H4 (cell line): ENCODE data around the gene TM9SF4. TPM values are rescaled to one million over a fixed set of nuclear protein-coding genes. Genes with fewer than 3 reads are reported as not detected.

Experiments
- DNase-seq: peaks from one replicate; pipeline ENCODE4 v3.0.0-alpha.2; 2015; ENCODE audit warnings: low spot score
- total RNA-seq: library from RNA; depleted of rRNA; stranded (reverse); fragments of >200 nt; shearing (Covaris generic); gene quantifications from 2 replicates; pipeline ENCODE4 v1.2.3, GENCODE V29; 2014; rRNA removed

Gene TM9SF4, protein sequence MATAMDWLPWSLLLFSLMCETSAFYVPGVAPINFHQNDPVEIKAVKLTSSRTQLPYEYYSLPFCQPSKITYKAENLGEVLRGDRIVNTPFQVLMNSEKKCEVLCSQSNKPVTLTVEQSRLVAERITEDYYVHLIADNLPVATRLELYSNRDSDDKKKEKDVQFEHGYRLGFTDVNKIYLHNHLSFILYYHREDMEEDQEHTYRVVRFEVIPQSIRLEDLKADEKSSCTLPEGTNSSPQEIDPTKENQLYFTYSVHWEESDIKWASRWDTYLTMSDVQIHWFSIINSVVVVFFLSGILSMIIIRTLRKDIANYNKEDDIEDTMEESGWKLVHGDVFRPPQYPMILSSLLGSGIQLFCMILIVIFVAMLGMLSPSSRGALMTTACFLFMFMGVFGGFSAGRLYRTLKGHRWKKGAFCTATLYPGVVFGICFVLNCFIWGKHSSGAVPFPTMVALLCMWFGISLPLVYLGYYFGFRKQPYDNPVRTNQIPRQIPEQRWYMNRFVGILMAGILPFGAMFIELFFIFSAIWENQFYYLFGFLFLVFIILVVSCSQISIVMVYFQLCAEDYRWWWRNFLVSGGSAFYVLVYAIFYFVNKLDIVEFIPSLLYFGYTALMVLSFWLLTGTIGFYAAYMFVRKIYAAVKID
- 30.5 and 39.7 TPM in 2 replicates for total RNA-seq

DNA sequence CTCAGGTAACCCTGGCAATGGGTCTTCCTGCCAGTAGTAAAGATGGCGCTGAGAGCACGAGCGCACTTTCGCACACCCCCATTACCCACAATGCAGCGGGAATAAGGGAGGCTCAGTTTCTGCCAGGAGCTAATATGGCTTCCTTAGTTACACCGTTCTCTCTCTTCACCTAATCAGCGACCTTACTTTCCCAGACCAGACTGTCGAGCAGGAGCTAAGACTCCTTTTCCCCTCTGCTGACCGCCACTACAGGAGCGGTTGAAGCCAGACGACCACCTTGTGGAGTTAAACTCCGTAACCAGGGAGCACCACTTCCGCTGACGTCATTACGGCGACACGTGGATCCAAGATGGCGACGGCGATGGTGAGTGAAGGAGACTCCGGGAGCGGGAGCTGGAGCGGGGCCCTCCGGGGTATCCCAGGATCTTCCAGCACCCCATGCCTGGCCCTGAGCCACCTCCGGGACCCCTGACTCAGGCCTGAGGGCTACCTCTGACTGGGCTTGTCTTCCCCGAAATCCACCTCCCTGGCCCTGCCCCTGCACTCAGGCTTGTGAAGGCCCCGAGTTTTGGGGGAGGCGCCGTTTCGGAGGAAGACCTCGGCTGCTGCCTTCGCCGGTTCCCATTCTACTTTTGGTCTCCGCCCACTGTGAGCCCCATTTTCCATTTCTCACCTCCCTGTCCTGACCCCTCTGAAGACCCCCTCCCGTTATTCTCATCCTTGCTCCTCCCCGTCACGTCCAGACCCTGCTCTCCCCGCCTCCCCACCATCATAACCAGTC, at the start of gene TM9SF4:
Gene TM9SF4, plus strand, starts transcription at position 323 of the 781 bp plus-strand sequence. Its CDS starts 27 bp downstream, at position 350.
- DNase-seq = peak; percentile 94

DNA sequence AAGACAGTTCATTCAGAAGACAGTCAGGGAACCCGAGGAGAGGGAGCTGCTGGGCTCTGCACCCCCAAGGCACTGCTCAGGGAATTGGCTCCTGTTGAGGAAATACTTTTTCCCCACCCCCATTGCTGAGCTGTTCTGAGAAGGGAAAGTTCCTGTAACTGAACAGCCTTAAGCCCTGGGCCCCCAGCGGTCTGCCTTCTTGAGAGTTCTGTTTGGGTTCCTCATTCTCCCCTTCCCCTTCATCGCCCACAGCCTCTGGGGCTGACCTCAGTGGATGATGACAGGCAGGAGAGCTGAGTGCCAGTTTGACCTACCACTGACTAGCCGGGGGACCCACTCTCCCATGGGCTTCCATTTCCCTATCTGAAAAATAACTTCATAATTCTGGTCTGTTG, 46.7 kb upstream of the TM9SF4 start:
- DNase-seq = no peak

DNA sequence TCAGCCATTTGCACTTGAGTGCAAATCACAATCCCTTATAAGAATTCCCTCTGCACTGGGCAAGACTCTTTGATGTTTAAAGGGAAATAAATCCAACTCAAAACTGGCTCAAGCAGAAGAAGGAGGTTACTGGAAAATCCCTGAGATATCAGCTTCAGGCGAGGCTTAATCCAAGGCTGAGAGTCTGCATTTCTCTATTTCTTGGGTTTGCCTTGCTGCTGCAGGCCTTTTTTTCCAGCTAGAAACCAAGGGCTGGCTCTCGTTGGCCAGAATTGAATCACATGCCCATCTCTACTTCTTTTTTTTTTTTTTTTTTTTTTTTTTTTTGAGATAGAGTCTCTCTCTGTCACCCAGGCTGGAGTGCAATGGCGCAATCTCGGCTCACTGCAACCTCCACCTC, 45.8 kb upstream of the TM9SF4 start:
- DNase-seq = no peak

DNA sequence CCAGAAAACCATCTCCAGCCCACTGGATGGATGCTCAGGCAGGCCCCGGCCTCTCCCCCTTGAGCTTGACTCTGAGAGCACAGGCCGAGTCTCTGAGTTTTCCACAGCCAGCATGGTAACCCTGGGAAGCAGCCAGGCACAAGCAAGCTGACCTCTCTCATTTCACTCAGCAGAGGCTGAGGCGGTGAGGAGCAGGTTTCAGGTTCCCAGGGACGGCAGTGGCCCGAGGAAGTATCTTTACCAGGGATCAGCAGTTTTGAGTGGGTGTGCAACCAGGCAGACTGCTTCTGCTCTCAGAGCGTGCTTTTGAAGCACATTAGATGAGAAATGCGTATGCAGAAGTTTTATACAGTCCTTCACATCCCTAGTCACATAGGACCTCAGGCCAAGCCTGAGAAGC, 44.8 kb upstream of the TM9SF4 start:
- DNase-seq = no peak

DNA sequence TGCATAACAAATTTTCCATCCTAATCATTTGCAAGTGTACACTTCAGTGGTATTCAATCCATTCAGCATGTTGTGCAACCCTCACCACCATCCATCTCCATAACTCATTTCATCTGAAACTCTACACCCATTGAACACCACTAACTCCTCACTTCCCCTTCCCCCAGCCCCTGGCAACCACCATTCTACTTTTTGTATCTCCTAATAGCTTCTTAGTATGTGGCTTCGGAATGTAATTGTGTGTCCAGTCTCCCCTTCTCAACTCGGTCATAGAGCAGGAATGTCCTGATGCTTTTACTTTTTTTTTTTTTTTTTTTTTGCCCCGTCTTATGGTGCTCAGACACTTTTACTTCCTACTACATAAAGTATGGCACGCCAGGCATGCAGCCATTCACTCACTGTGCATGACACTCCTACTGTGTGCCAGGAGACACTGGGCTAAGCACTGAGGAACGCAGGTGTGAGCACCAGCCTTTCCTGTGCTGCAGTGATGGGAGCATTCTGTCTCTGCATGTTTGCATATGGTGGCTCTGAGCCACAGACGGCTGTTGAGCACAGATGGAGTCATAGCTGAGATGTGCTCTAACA, 42.2 kb upstream of the TM9SF4 start:
- DNase-seq = peak; percentile 77

DNA sequence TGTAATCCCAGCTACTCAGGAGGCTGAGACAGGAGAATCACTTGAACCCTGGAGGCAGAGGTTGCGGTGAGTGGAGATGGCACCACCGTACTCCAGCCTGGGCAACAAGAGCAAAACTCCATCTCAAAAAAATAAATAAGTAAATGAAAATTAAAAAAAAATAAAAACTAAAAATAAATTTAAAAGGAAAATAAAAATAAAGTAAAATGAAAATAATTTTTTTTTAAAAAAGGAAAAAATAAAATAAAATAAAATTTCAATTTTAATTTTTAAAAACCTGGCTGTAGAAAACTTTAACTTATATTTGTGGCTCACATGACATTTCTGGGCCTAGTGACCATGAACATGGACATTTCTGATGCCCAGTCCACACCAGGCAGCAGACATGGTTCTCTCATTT, 41.3 kb upstream of the TM9SF4 start:
- no peak for DNase-seq

DNA sequence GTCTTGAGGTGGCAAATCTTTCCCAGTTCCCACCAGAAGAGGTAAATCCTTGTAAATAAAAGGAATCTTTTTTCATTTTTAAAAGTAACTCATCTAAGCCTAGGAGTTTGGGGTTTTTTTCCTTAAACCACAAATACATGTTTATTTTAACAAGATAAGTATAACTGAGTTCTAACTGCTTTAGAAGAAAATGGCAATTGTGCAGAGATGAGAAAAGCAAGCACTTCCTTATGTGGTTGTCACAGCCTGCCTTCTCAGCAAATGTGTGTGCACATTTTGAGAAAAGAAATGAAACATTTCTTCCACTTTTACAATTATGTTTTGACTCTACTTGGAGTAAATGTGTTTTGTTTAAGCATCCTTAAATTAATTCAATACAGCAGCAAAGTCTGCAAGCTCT, 39.8 kb upstream of the TM9SF4 start:
- DNase-seq = peak; percentile 48

DNA sequence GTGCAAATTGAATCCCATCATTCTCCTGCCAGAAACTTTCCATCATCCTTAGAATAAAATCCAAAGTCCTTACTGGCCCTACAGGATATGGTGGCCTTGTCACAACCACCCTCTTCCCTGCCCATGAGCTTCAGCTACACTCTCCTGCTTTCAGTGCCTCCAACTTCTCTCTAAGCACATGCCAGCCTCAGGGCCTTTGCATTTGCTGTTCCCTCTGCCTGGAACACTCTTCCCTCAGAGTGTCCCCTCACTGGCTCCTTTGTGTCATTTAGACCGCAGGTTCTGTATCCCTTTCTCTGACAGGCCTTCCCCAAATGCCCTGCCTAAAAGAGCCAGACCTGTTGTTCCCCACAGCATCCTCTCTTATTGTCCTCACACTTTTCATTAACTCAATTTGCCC, 39.2 kb upstream of the TM9SF4 start:
- DNase-seq = no peak

DNA sequence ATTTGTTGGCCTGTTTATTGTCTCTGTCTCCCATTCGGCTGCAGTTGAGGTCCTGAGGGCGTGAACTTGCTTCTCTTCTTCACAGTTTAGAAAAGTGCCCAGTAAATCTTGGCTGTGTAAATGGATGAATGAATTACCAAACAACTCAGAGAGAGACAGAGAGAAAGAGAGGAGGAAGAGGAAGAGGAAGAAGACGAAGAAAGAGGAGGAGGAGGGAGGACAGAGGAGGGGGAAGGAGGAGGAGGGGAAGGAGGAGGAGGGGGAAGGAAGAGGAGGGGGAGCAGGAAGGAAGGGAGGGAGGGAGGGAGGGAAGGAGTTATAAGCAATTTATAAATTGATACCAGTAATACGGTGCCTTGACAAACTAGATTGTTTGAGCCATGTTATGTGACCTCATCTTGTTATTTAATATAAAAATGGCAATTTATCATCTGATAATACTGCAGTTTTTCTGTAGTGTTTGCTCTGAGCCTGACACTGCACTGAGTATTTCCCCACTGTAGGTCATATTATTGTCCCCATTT, 38.8 kb upstream of the TM9SF4 start:
- no peak for DNase-seq

DNA sequence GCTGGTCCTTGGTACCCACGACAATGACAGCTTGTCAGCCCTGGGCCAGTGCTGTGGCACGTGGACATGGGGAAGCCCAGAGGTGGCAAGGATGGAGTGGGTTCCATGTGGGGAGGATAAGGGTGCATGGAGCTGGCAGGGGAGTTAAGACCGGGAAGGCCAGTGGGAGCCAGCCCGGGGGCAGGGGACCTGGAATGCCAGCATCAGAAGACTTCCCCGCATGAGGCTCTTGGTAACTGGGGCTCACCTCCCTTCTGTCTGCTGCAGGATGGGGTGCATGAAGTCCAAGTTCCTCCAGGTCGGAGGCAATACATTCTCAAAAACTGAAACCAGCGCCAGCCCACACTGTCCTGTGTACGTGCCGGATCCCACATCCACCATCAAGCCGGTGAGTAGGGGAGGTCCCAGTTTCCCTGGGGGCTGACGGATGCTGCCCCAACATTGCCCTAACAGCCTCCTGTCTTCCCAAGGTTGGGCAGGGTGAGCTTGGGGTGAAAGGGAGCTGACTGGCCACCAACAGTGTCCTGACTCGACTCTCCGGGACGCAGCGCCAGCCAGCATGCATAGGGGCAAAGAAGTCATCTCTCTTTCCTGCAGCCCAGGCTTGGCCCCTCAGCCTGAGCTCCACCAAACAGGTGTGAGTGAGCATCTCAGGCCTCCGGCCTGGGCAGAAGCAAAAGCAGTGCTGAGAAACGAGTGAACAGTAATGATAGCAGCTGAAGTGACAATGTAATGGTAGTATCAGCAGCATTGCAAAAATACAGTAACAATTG, 37.9 kb upstream of the TM9SF4 start:
- DNase-seq = no peak

DNA sequence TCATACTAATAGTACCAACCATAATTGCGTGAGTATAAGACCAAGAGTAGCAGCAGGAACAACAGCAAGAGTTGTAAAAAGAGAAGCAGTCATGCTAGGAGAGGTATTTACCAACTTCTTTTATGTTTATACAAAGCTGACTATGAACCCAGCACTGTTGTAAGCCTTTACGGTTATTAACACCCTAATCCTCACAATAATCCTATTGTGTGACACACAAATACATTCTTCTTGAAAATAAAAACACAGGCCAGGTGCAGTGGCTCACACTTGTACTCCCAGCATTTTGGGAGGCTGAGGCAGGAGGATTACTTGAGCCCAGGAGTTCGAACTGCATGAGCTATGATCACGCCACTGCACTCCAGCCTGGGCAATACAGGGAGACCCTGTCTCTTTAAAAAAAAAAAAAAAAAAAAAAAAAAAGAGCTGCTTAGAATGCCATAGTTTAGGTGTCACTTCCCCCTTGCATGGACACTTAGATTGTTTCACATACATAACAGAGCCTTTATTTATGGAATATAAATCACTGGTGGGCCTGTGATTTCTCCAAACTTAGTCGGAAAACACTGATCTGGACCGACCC, 37.3 kb upstream of the TM9SF4 start:
- DNase-seq = no peak

DNA sequence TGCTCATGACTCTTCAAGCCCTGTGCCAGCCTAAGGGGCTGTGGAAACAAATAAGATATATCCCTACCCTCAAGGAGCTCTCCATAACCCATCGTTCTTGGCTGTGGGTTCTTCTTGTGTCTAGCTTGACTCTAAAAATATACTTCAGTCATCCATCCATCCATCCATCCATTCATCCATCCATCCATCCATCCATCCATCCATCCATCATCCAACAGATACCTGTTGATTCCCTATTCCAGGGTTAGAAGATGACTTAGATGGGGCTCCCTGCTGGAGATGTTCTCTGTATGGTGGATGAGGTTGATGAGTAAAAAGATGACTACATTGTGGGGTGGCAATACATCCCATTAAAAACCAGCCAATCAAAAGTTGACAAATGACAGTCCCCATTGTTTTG, 34.0 kb upstream of the TM9SF4 start:
- no peak for DNase-seq

DNA sequence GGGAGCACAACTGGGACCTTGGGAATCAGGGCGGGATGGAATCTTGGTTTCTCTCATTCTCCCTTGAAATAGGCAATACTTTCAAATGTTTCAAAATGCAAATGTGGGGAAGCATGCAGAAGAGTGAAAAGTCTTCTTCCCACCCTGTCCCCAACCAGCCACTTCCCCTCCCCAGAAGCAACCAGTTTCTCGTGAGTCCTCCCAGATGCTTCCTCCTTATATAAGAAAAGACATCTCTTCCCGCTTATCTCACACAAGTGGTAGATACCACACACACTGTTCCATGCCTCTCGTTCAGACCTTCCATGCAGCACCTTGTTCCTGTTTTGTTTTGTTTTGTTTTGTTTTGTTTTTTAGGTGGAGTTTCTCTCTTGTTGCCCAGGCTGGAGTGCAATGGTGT, 32.3 kb upstream of the TM9SF4 start:
- no peak for DNase-seq

DNA sequence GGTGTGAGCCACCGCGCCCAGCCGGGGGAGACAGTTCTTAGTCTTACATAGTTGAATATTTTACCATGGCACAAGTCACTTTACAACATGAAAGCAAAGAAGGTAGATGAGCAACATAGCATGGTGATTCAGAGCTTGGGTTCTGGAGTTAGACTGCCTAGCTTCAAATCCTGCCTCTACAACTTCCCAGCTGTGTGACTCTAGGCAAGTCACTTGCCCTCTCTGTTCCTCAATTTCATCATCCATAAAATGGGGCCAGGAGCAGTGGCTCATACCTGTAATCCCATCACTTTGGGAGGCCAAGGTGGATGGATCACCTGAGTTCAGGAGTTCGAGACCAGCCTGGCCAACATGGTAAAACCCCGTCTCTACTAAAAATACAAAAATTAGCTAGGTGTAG, 31.2 kb upstream of the TM9SF4 start:
- DNase-seq = no peak

DNA sequence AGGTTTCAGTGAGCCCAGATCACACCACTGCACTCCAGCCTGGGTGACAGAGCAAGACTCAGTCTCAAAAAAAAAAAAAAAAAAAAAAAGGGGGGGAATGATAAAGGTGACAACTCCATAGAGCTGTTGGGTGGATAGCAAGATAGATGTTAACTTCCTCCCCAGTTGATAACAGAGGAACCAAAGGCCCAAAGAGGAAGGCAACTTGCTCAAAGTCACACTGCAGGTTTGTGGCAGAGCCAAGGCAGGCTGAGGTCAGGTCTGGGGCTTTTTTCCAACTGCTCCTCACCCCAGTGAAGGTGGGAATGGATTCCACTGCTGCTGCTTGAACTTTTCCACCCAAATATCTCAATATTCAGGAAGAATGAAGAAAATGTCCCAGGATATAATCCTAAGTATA, 30.7 kb upstream of the TM9SF4 start:
- DNase-seq = no peak

DNA sequence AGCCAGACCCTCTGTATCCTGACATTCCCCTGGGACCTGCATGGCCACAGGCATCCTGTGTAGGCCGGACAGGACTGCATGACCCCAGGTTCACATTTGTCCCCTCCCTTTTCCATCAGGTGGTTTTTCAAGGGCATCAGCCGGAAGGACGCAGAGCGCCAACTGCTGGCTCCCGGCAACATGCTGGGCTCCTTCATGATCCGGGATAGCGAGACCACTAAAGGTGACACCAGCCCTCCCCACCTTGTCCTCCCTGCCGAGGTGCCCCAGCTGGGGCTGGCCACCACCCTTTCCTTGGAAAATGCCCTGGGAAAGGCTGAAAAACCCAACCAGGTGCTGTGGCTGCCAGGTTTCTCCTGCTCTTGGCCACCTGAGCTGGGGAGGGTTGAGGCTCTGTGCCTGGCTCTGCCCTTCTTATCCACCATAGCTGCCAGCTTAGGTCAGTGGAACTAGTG, 29.8 kb upstream of the TM9SF4 start:
- DNase-seq = no peak

DNA sequence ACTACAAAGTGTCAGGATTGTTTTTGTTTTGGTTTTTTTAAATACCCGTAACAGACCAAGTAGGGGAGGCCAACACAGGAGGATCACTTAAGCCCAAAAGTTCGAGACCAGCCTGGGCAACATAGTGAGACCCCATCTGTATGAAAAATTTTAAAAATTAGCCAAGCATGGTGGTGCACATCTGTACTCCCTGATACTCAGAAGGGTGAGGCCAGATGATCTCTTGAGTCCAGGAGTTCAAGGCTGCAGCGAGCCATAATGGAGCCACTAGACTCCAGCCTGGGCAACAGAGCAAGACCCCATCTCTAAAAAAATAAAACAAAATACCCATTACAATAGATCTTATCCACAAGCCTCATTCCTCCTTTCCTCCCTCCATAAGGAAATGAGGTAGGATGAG, 28.7 kb upstream of the TM9SF4 start:
- no peak for DNase-seq

DNA sequence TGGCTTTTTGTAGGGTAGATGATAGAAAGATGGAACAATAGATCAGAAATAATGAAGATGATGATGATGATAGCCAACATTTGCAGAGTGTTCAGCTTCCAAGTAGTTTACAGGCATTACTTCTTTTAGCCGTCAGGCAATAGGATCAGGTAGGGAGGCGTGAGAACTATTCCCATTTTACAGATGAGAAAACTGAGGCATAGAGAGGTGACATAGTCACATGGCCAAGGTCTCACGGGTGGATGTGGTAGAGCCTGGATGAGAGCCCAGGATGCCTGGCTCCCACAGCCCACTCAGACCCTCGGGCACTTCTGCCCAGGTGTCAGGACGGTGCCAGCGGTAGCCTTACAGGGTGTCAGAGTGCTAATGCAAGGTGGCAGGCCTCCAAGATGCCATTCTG, 26.0 kb upstream of the TM9SF4 start:
- no peak for DNase-seq

DNA sequence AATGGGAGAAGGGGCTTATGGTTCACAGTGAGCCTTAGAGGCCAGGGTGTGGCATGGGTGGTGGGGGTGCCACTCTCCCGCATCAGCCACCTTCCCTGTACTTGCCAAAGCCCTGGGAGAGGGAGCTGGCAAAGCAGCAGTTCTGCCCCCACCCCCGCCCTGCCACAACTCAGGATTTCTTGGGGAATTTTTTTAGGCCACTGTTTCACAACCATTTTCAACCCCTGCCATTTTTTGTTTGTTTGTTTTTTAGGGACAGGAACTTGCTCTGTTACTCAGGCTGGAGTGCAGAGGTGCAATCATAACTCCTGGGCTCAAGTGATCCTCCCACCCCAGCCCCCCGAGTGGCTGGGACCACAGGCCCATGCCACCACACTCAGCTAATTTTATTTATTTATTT, 22.4 kb upstream of the TM9SF4 start:
- no peak for DNase-seq

DNA sequence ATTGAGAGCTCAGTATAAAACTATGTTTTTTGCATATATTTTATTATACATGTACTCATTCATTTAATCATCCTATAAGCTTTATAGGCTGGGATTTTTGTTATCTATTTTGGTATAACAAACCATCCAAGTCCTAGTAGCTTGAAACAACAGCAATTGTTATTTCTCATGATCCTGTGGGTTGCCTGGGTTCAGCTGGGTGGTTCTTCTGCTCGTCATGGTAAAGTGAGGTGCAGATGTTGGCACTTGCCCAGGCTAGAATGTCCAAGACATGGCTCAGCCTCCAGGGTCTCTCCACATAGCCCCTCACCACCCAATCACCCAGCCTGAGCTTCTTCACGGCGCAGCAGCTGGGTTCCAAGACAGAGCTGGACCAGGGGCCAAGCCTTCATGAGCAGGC, 20.8 kb upstream of the TM9SF4 start:
- no peak for DNase-seq
